H1 (cell line): ENCODE results near the gene RTCA. TPM values are rescaled to one million over a fixed set of nuclear protein-coding genes. Genes with fewer than 3 reads are reported as not detected.

Experiments used
- CTCF ChIA-PET: fragments of 300-600 bp; sonication (Branson Sonifier 250); formaldehyde crosslinking; loops from one replicate; lab custom pipeline; 2021; ENCODE audit not compliant: partially characterized antibody; lab: Charles Lee
- POLR2A ChIA-PET: fragments of 300-600 bp; sonication (Branson Sonifier 250); formaldehyde crosslinking; loops from one replicate; lab custom pipeline; 2021; ENCODE audit warnings: inconsistent platforms; ENCODE audit not compliant: partially characterized antibody; lab: Charles Lee
- DNase-seq, 2 experiments: peaks; one replicate each; pipeline versions ENCODE4 v3.0.0 to v3.0.0-alpha.2; 2010 to 2022; ENCODE audit warnings: low spot score in 2 of 2, low read depth in 1 of 2, mixed read lengths in 1 of 2
- FAIRE-seq: peaks from 2 replicates; lab custom pipeline; 2011; peaks lifted over from hg19 to GRCh38; lab: Jason Lieb, UNC
- H2AFZ ChIP-seq: 2 replicates; pipeline ENCODE4 v1.8.1; 2012; ENCODE audit warnings: low read length, inconsistent platforms
- H2AK5ac ChIP-seq: 2 replicates; pipeline ENCODE4 v1.6.1; 2013; ENCODE audit warnings: low read depth, low read length
- H2BK120ac ChIP-seq: replicated peaks from 2 replicates; pipeline ENCODE3; 2013; ENCODE audit warnings: low read depth, low read length, inconsistent platforms
- H2BK12ac ChIP-seq: 2 replicates; pipeline ENCODE4 v1.6.1; 2013; ENCODE audit warnings: low read depth, low read length
- H2BK15ac ChIP-seq: 2 replicates; pipeline ENCODE4 v1.6.1; 2013; ENCODE audit warnings: low read length
- H2BK20ac ChIP-seq: 2 replicates; pipeline ENCODE4 v1.6.1; 2013; ENCODE audit warnings: low read length
- H2BK5ac ChIP-seq: 2 replicates; pipeline ENCODE4 v1.6.1; 2013; ENCODE audit warnings: low read depth, low read length
- H3K14ac ChIP-seq: 2 replicates; pipeline ENCODE4 v1.6.1; 2013; ENCODE audit warnings: inconsistent platforms; ENCODE audit not compliant: insufficient read length
- H3K18ac ChIP-seq: 2 replicates; pipeline ENCODE4 v1.6.1; 2013; ENCODE audit warnings: low read length; ENCODE audit errors: extremely low read depth
- H3K23ac ChIP-seq: 2 replicates; pipeline ENCODE4 v1.6.1; 2013; ENCODE audit warnings: inconsistent platforms; ENCODE audit not compliant: insufficient read length
- H3K23me2 ChIP-seq: 2 replicates; pipeline ENCODE4 v1.6.1; 2013; ENCODE audit warnings: low read depth, low read length
- H3K27ac ChIP-seq: 2 replicates; pipeline ENCODE4 v1.6.1; 2011; ENCODE audit warnings: low read depth, low read length, inconsistent platforms
- H3K27me3 ChIP-seq, 4 experiments: replicated peaks in 1 of 4; 1 replicate in 1 of 4; 2 replicates in 3 of 4; pipeline versions ENCODE4 v1.6.1 to v1.8.1; 2011 to 2013; ENCODE audit warnings: low read length in 3 of 4, mild to moderate bottlenecking in 3 of 4, inconsistent platforms in 2 of 4, mixed read lengths in 2 of 4, moderate library complexity in 1 of 4; ENCODE audit not compliant: control insufficient read depth in 3 of 4, insufficient read depth in 3 of 4; ENCODE audit errors: extremely low read depth in 1 of 4
- H3K36me3 ChIP-seq, 4 experiments: 2 replicates each; pipeline versions ENCODE4 v1.6.1 to v1.8.1; 2011 to 2013; ENCODE audit warnings: mild to moderate bottlenecking in 4 of 4, low read length in 3 of 4, moderate library complexity in 2 of 4, control low read depth in 1 of 4, inconsistent platforms in 1 of 4; ENCODE audit not compliant: insufficient read depth in 4 of 4, control insufficient read depth in 2 of 4
- H3K4ac ChIP-seq: replicated peaks from 2 replicates; pipeline ENCODE3; 2013; ENCODE audit warnings: low read length, low read depth, mixed read lengths, inconsistent platforms; ENCODE audit not compliant: insufficient read length
- H3K4me1 ChIP-seq, 4 experiments: replicated peaks in 1 of 4; 1 replicate in 1 of 4; 2 replicates in 3 of 4; pipeline versions ENCODE4 v1.6.1 to v1.8.1; 2011 to 2013; ENCODE audit warnings: low read length in 3 of 4, inconsistent platforms in 2 of 4, mixed read lengths in 1 of 4; ENCODE audit not compliant: insufficient read depth in 4 of 4, control insufficient read depth in 3 of 4
- H3K4me2 ChIP-seq, 2 experiments: 2 replicates each; pipeline versions ENCODE4 v1.6.1 to v1.8.1; 2011 to 2013; ENCODE audit warnings: low read depth in 2 of 2, low read length in 2 of 2, control low read depth in 1 of 2, inconsistent platforms in 1 of 2, mild to moderate bottlenecking in 1 of 2; ENCODE audit not compliant: insufficient read depth in 1 of 2
- H3K4me3 ChIP-seq, 4 experiments: fragments of 200-600, 300-600 bp in 1 of 4; sonication (generic), shearing (Covaris generic), sonication (Bioruptor Twin) in 1 of 4; 2 replicates each; pipeline versions ENCODE4 v1.5.1 to v1.8.1; 2011 to 2016; ENCODE audit warnings: low read length in 4 of 4, low read depth in 3 of 4, control low read depth in 2 of 4, inconsistent platforms in 2 of 4, mild to moderate bottlenecking in 2 of 4, mixed read lengths in 1 of 4, moderate library complexity in 1 of 4; ENCODE audit not compliant: insufficient read depth in 2 of 4; ENCODE audit errors: extremely low read depth in 1 of 4
- H3K56ac ChIP-seq: replicated peaks from 2 replicates; pipeline ENCODE3; 2013; ENCODE audit warnings: low read depth, mild to moderate bottlenecking, mixed read lengths, low read length, inconsistent platforms; ENCODE audit not compliant: insufficient read length
- H3K79me1 ChIP-seq: 2 replicates; pipeline ENCODE4 v1.6.1; 2013; ENCODE audit warnings: low read depth, low read length, control low read depth
- H3K79me2 ChIP-seq, 2 experiments: 2 replicates each; pipeline versions ENCODE4 v1.6.1 to v1.8.1; 2012 to 2013; ENCODE audit warnings: low read length in 2 of 2, mild to moderate bottlenecking in 2 of 2, inconsistent platforms in 1 of 2; ENCODE audit not compliant: insufficient read depth in 2 of 2, control insufficient read depth in 1 of 2
- H3K9ac ChIP-seq, 4 experiments: replicated peaks in 1 of 4; 1 replicate in 1 of 4; 2 replicates in 3 of 4; pipeline versions ENCODE4 v1.6.1 to v1.8.1; 2011 to 2013; ENCODE audit warnings: low read depth in 3 of 4, low read length in 3 of 4, control low read depth in 2 of 4, mild to moderate bottlenecking in 2 of 4, moderate library complexity in 2 of 4, inconsistent platforms in 1 of 4; ENCODE audit errors: extremely low read depth in 1 of 4
- H3K9me3 ChIP-seq, 2 experiments: 2 replicates each; pipeline versions ENCODE4 v1.6.1 to v1.8.1; 2012 to 2013; ENCODE audit warnings: mild to moderate bottlenecking in 2 of 2, moderate library complexity in 2 of 2, control low read depth in 1 of 2, inconsistent platforms in 1 of 2, low read depth in 1 of 2, low read length in 1 of 2, mixed read lengths in 1 of 2; ENCODE audit not compliant: insufficient read depth in 2 of 2
- H4K20me1 ChIP-seq, 2 experiments: replicated peaks in 1 of 2; 2 replicates each; pipeline versions ENCODE3 to v1.8.1; 2011 to 2013; ENCODE audit warnings: inconsistent platforms in 2 of 2, low read length in 2 of 2, mild to moderate bottlenecking in 1 of 2; ENCODE audit not compliant: insufficient read depth in 2 of 2, control insufficient read depth in 1 of 2
- H4K5ac ChIP-seq: 2 replicates; pipeline ENCODE4 v1.6.1; 2013; ENCODE audit warnings: low read length, low read depth, mixed read lengths, inconsistent platforms; ENCODE audit not compliant: insufficient read length
- H4K8ac ChIP-seq: 2 replicates; pipeline ENCODE4 v1.8.0; 2013; ENCODE audit warnings: mild to moderate bottlenecking, moderate library complexity, low read length, inconsistent platforms; ENCODE audit not compliant: insufficient read depth; ENCODE audit errors: extremely low read depth
- H4K91ac ChIP-seq: replicated peaks from 2 replicates; pipeline ENCODE3; 2013; ENCODE audit warnings: low read length, mixed read lengths, inconsistent platforms; ENCODE audit not compliant: insufficient read length
- CBX8 ChIP-seq: fragments of 300-800, 300-1000 bp; sonication (generic); IDR thresholded peaks from 2 replicates; pipeline ENCODE4 v1.7.1; 2016; ENCODE audit warnings: low read depth, low read length, borderline replicate concordance
- JUND ChIP-seq: IDR thresholded peaks from 2 replicates; pipeline ENCODE4 v1.6.1; 2011; ENCODE audit warnings: mild to moderate bottlenecking, improper control_type of control experiment, low read length
- KDM4A ChIP-seq: IDR thresholded peaks from one replicate; pipeline ENCODE4 v1.7.1; 2012; ENCODE audit warnings: low read depth, mild to moderate bottlenecking, moderate library complexity, low read length, inconsistent platforms; ENCODE audit not compliant: severe bottlenecking
- NRF1 ChIP-seq: IDR thresholded peaks from 2 replicates; pipeline ENCODE4 v1.6.1; 2011; ENCODE audit warnings: mild to moderate bottlenecking, low read depth, low read length, improper control_type of control experiment
- POU5F1 ChIP-seq: IDR thresholded peaks from 2 replicates; pipeline ENCODE4 v1.6.1; 2011; ENCODE audit warnings: low read depth, mild to moderate bottlenecking, low read length, moderate library complexity
- RXRA ChIP-seq: IDR thresholded peaks from 2 replicates; pipeline ENCODE4 v1.6.1; 2011; ENCODE audit warnings: low read depth, mild to moderate bottlenecking, low read length, moderate library complexity; ENCODE audit not compliant: insufficient read depth
- TAF1 ChIP-seq: IDR thresholded peaks from 2 replicates; pipeline ENCODE4 v1.6.1; 2011; ENCODE audit warnings: mild to moderate bottlenecking, low read depth, low read length
- WGBS, 2 experiments: shearing (Covaris generic) in 1 of 2; methylation state at CpG; one replicate each; pipeline versions ENCODE4 v1.1.6 to v1.1.7; 2013 to 2015; ENCODE audit warnings: low lambda C conversion rate in 2 of 2, mixed read lengths in 2 of 2, inconsistent platforms in 1 of 2, low coverage in 1 of 2, missing lambda C conversion rate in 1 of 2; ENCODE audit not compliant: insufficient replicate concordance in 2 of 2, insufficient coverage in 1 of 2, insufficient read length in 1 of 2; ENCODE audit errors: extremely low coverage in 1 of 2, missing lambda C conversion rate in 1 of 2; 5-methylcytosine and 5-hydroxymethylcytosine counted together
- polyA plus RNA-seq, 7 experiments: library from polyadenylated mRNA; depleted of rRNA in 3 of 7; stranded (reverse) in 5 of 7; unstranded in 2 of 7; fragments of >200 nt in 5 of 7; fragments of 200-250 nt in 2 of 7; gene quantifications; 1 replicate in 5 of 7; 2 replicates in 1 of 7; 4 replicates in 1 of 7; pipeline versions ENCODE4 v1.2.1 to v1.2.3, GENCODE V29; 2011 to 2013; ENCODE audit warnings: missing spikeins in 2 of 7, mixed read lengths in 2 of 7
- total RNA-seq: library from RNA; stranded (reverse); fragmentation: NEBNext Ultra II Directional; extraction: Animal tissue kit (Norgen Biotek cat#: 25700); gene quantifications from 2 replicates; pipeline ENCODE4 v1.2.1, GENCODE V29; 2021
- TF ChIP-seq, protein P1 (sequence below): IDR thresholded peaks from 2 replicates; pipeline ENCODE4 v1.6.1; 2012; ENCODE audit warnings: inconsistent platforms

Gene RTCA
- total and polyA plus RNA-seq, 2 of the 8 experiments (the other 6 are each of a cell fraction or from before 2014, with no cell fraction given): 13.8 to 31.6 TPM

DNA sequence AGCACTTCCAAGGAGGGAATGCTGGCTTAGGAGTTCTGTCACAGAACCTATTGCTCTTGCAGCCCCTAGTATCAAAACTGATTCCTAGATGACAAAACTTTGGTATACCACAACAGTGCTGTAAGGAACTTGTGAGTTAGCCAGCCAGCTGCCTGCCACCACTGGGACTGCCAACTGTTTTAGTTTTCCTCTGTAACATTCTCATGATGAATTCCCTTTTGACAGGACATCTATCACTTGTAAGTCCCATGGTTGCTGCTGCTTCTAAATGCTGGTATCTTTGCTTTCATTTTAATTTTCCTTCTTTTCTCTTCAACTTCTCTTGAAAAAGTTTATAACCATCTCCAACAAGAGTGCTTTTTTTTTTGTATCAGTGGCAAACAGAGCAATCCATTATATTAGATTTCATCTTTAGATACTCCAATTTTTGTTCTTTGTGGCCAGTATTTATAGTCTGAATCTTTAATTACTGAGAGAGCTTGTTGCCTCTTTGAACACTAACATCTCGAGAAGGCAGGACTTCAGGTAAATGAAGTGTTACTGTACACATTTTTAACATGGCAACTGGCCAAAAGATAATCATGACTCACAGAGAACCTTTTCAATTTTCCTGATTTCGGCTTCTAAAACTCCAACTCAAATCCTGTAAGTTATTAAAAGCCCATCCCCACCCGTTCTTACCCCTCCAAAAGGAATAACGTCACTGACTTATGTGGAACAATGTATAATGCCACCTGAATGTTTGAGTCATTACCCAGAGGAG lies 36.2 kb upstream of the RTCA start:
- Histone ChIP-seq H2BK5ac (no peak overlapping the region), H2AK5ac (no peak overlapping the region), H3K56ac (no peak overlapping the region), H3K36me3 (peaks cover 0 to 51% (median 21%) of the 10 kb centered on the region in 4 experiments; a peak in 6 of 8 replicates), H3K18ac (no peak overlapping the region), H3K23me2 (no peaks in the 10 kb centered on the region), H3K27me3 (no peaks in the 10 kb centered on the region), H3K79me2 (no peaks in the 10 kb centered on the region), H4K5ac (no peak overlapping the region), H2BK20ac (no peak overlapping the region), H4K20me1 (no peaks in the 10 kb centered on the region), H4K8ac (no peak overlapping the region), H2BK12ac (no peak overlapping the region), H3K27ac (no peak overlapping the region), H3K9ac (no peak overlapping the region), H3K4me2 (no peak overlapping the region), H2BK15ac (no peak overlapping the region), H3K4me3 (no peak overlapping the region), H3K4me1 (no peaks in the 10 kb centered on the region), H3K9me3 (no peaks in the 10 kb centered on the region), H3K4ac (no peak overlapping the region), H2BK120ac (no peak overlapping the region), H3K79me1 (no peaks in the 10 kb centered on the region), H2AFZ (no peak overlapping the region), H3K23ac (no peak overlapping the region), H3K14ac (no peak overlapping the region), H4K91ac (no peak overlapping the region)
- no peak for FAIRE-seq
- DNase-seq: no peak
- POLR2A ChIA-PET: no interaction called here
- TF ChIP-seq NRF1 (no peak), CBX8 (no peak), POU5F1 (no peak), TAF1 (no peak), KDM4A (no peak), JUND (no peak), RXRA (no peak)
- TF ChIP-seq, protein P1, sequence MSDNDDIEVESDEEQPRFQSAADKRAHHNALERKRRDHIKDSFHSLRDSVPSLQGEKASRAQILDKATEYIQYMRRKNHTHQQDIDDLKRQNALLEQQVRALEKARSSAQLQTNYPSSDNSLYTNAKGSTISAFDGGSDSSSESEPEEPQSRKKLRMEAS: no peak
- CTCF ChIA-PET: no interaction called here
- WGBS, 2 experiments: 82% methylated on average over 4 of the region's 4 CpGs; no CpG with 5 or more reads in 1 of the 2 experiments
